ENCODE measurements around the gene SRCAP. TPM values are rescaled to one million over a fixed set of nuclear protein-coding genes. Genes with fewer than 3 reads are reported as not detected.
A peak's percentile ranks its signal among the peaks of the same experiment; 100 is the strongest.

SRCAP gene
- total and polyA plus RNA-seq, 8 donors: 7.5 to 39.6 (median 27.4) TPM

GRCh38 chr16:30755955-30756780, 57.2 kb downstream of the SRCAP start:
- Histone ChIP-seq H3K4me3 (no peak overlapping the region), H3K27me3 (no peaks in the 10 kb centered on the region), H3K36me3 (peaks cover 0 to 4% (median 0%) of the 10 kb centered on the region in 3 donors), H3K9me3 (no peaks in the 10 kb centered on the region), H3K4me1 (peaks cover 0 to 7% (median 4%) of the 10 kb centered on the region in 3 donors), H3K27ac (no peak overlapping the region)
- DNase-seq (peak in 2 of 6 donors; percentile 30 to 61), ATAC-seq (no peak), FAIRE-seq (no peak)
- 91 to 93% methylated on average over 18 to 20 of the region's 20 CpGs for WGBS, 2 donors
- no peak for TF ChIP-seq CTCF (IDR thresholded peaks at IDR 0.05)
- intact Hi-C loops (cut with DNase I): no loop called here

GRCh38 chr16:30756781-30757100, 57.8 kb downstream of the SRCAP start:
- FAIRE-seq (no peak), DNase-seq (peak in 1 of 6 donors; percentile 36), ATAC-seq (no peak)
- Histone ChIP-seq H3K4me1 (peaks cover 0 to 9% (median 6%) of the 10 kb centered on the region in 3 donors), H3K27me3 (no peaks in the 10 kb centered on the region), H3K27ac (no peak overlapping the region), H3K36me3 (peaks cover 0 to 4% (median 0%) of the 10 kb centered on the region in 3 donors), H3K4me3 (no peak overlapping the region), H3K9me3 (no peaks in the 10 kb centered on the region)
- 93 to 96% methylated on average over 13 of the region's 13 CpGs for WGBS, 2 donors
- no peak for TF ChIP-seq CTCF (IDR thresholded peaks at IDR 0.05)
- intact Hi-C loops (cut with DNase I): no loop called here

- Histone ChIP-seq H3K36me3 (peaks cover 0 to 4% (median 0%) of the 10 kb centered on the region in 3 donors), H3K4me1 (peaks cover 0 to 9% (median 6%) of the 10 kb centered on the region in 3 donors), H3K9me3 (no peaks in the 10 kb centered on the region), H3K27me3 (no peaks in the 10 kb centered on the region), H3K4me3 (no peak overlapping the region), H3K27ac (no peak overlapping the region)
- DNase-seq (peak in 2 of 6 donors; percentile 22 to 40), FAIRE-seq (no peak), ATAC-seq (no peak)
- TF ChIP-seq CTCF (IDR thresholded peaks at IDR 0.05): no peak
- 79 to 80% methylated on average over 7 of the region's 7 CpGs for WGBS, 2 donors
- intact Hi-C loops (cut with DNase I): no loop called here
These were observed 58.3 kb downstream of the SRCAP start for GRCh38 chr16:30757316-30757715.

- TF ChIP-seq CTCF (IDR thresholded peaks at IDR 0.05): no peak
- no peaks in the 10 kb centered on the region for H3K9me3 ChIP-seq
- H3K27ac ChIP-seq: peak overlapping the region in 2 of 4 donors; percentile 27 to 33
- FAIRE-seq (no peak), ATAC-seq (no peak), DNase-seq (peak in 3 of 6 donors; percentile 12 to 37 (median 25))
- no peak overlapping the region for H3K4me3 ChIP-seq
- WGBS, 2 donors: 83 to 90% methylated on average over 10 of the region's 10 CpGs
- H3K36me3 ChIP-seq: peaks cover 0 to 5% (median 2%) of the 10 kb centered on the region in 3 donors
- no peaks in the 10 kb centered on the region for H3K27me3 ChIP-seq
- intact Hi-C loops (cut with DNase I): no loop called here
- peaks cover 7 to 18% (median 13%) of the 10 kb centered on the region in 3 donors for H3K4me1 ChIP-seq
These were observed 60.1 kb downstream of the SRCAP start for GRCh38 chr16:30758988-30759491.

Measured in pancreas (tissue), 10 donors.